ENCODE measurements around the gene ZMYND10.
A peak's percentile ranks its signal among the peaks of the same experiment; 100 is the strongest.

The ZMYND10 gene

GRCh38 chr3:50350213-50350526 lies 4.6 kb upstream of the ZMYND10 start:
- H3K4me3 ChIP-seq (ENCODE audit: low read length): peak overlapping the region; percentile 88
- DNase-seq (ENCODE audit: low read depth): no peak
- TF ChIP-seq CTCF (IDR thresholded peaks at IDR 0.05; ENCODE audit: insufficient read depth, low read depth, low read length, missing control alignments): no peak

GRCh38 chr3:50347187-50347813 lies 1.8 kb upstream of the ZMYND10 start:
- peak; percentile 65 for TF ChIP-seq CTCF (IDR thresholded peaks at IDR 0.05; ENCODE audit: insufficient read depth, low read depth, low read length, missing control alignments)
- peak; percentile 73 for DNase-seq (ENCODE audit: low read depth)
- no peak overlapping the region for H3K4me3 ChIP-seq (ENCODE audit: low read length)

GRCh38 chr3:50345008-50345407 lies 524 bp downstream of the ZMYND10 start:
- TF ChIP-seq CTCF (IDR thresholded peaks at IDR 0.05; ENCODE audit: insufficient read depth, low read depth, low read length, missing control alignments): no peak
- DNase-seq (ENCODE audit: low read depth): no peak
- no peak overlapping the region for H3K4me3 ChIP-seq (ENCODE audit: low read length)

- no peak for TF ChIP-seq CTCF (IDR thresholded peaks at IDR 0.05; ENCODE audit: insufficient read depth, low read depth, low read length, missing control alignments)
- no peak overlapping the region for H3K4me3 ChIP-seq (ENCODE audit: low read length)
- no peak for DNase-seq (ENCODE audit: low read depth)
Measured at GRCh38 chr3:50342813-50343633, 2.5 kb downstream of the ZMYND10 start.

- DNase-seq (ENCODE audit: low read depth): no peak
- no peak overlapping the region for H3K4me3 ChIP-seq (ENCODE audit: low read length)
- no peak for TF ChIP-seq CTCF (IDR thresholded peaks at IDR 0.05; ENCODE audit: insufficient read depth, low read depth, low read length, missing control alignments)
Measured at GRCh38 chr3:50341996-50342650, 3.4 kb downstream of the ZMYND10 start.

GRCh38 chr3:50341537-50341936 lies 4.0 kb downstream of the ZMYND10 start:
- TF ChIP-seq CTCF (IDR thresholded peaks at IDR 0.05; ENCODE audit: insufficient read depth, low read depth, low read length, missing control alignments): no peak
- H3K4me3 ChIP-seq (ENCODE audit: low read length): no peak overlapping the region
- DNase-seq (ENCODE audit: low read depth): no peak
